ENCODE results near the gene CLIP2. TPM values are rescaled to one million over a fixed set of nuclear protein-coding genes. Genes with fewer than 3 reads are reported as not detected.
"Not testable (repeated sequence)": the region's sequence is repeated elsewhere in the genome, so short reads cannot be mapped to it uniquely, and the experiment has no call there.

The CLIP2 gene
- total RNA-seq, 1 experiment from 2014 or later = 37.9 TPM

DNA sequence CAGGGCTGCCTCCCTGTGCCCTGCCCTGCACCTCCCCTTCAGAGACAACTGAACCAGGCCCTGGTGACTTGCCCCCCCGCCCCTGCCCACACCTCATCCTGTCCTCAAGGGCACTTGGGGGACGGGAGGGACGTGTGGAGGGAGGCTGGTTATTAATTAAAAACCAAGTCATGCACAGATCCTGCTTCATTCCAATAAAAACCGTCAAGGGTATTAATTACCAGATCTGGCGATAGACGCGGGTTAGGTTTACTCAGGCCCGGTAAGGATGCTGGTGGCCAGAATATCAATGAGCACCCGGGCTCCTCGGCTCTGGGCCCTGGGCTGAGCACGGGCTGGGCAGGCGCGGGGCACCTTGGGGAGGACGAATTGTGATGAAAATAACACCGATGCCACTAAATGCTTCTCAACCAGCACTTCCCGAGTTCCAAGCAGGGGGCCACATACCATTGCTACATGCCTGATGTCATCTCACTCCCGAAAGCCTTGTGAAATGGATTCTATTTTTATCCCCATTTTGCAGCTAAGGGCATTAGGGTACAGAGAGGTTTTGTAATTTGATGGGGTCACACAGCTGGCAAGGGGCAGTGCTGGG is 140.0 kb downstream of the CLIP2 start:
- H3K9me3 ChIP-seq (ENCODE audit: insufficient read depth, low read depth) = no peaks in the 10 kb centered on the region
- no peak overlapping the region for H2AFZ ChIP-seq
- no peaks in the 10 kb centered on the region for H3K4me1 ChIP-seq (replicated peaks; ENCODE audit: insufficient read depth)
- POLR2A ChIA-PET (ENCODE audit: unreplicated experiment) = no interaction called here
- no peak for TF ChIP-seq EZH2 (IDR thresholded peaks at IDR 0.05; ENCODE audit: low read depth)
- TF ChIP-seq, protein P1, sequence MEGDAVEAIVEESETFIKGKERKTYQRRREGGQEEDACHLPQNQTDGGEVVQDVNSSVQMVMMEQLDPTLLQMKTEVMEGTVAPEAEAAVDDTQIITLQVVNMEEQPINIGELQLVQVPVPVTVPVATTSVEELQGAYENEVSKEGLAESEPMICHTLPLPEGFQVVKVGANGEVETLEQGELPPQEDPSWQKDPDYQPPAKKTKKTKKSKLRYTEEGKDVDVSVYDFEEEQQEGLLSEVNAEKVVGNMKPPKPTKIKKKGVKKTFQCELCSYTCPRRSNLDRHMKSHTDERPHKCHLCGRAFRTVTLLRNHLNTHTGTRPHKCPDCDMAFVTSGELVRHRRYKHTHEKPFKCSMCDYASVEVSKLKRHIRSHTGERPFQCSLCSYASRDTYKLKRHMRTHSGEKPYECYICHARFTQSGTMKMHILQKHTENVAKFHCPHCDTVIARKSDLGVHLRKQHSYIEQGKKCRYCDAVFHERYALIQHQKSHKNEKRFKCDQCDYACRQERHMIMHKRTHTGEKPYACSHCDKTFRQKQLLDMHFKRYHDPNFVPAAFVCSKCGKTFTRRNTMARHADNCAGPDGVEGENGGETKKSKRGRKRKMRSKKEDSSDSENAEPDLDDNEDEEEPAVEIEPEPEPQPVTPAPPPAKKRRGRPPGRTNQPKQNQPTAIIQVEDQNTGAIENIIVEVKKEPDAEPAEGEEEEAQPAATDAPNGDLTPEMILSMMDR (conservative IDR thresholded peaks at IDR 0.05) = no peak
- no TSS peak for BruUV-seq (replicated peaks)
- no peaks in the 10 kb centered on the region for H3K36me3 ChIP-seq (ENCODE audit: low read depth)
- H4K20me1 ChIP-seq (ENCODE audit: insufficient read depth) = no peaks in the 10 kb centered on the region
- no peak overlapping the region for H3K4me3 ChIP-seq
- no peaks in the 10 kb centered on the region for H3K27me3 ChIP-seq (ENCODE audit: insufficient read depth, low read depth)
- H3K4me2 ChIP-seq = no peak overlapping the region
- H3K79me2 ChIP-seq (ENCODE audit: low read depth) = no peaks in the 10 kb centered on the region
- no peaks in the 10 kb centered on the region for H3K9me2 ChIP-seq (ENCODE audit: insufficient read depth)
- intact Hi-C loops (cut with micrococcal nuclease; ENCODE audit: unreplicated experiment) = loop anchor here (10.0 kb wide), 1 partner anchor 256 kb away; no protein-coding TSS in a partner anchor
- H3F3A ChIP-seq (ENCODE audit: insufficient read depth, low read depth) = no peaks in the 10 kb centered on the region
- no peak overlapping the region for H3K27ac ChIP-seq
- CTCF ChIA-PET = interaction anchor here (0.6 kb wide), 1 partner anchor 41 kb away, joined by 6 read pairs; no protein-coding TSS in a partner anchor
- DNase-seq = no peak

DNA sequence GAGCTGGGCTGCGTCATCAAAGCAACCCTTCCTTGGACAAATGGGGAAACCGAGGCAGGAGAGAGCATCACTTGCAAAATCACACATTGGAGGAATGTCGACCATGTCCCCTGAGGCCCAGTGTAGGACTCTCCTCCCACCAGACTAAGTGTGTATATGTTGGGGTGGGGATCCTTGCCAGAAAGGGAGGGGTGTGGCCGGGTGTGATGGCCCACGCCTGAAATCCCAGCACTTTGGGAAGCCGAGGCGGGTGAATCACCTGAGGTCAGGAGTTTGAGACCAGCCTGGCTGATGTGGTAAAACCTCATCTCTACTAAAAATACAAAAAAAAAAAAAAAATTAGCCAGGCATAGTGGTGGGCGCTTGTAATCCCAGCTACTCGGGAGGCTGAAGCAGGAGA is 141.2 kb downstream of the CLIP2 start:
- DNase-seq; H3K27me3 ChIP-seq (ENCODE audit: insufficient read depth, low read depth); H2AFZ ChIP-seq; H3K4me3 ChIP-seq; BruUV-seq (replicated peaks); H3K9me2 ChIP-seq (ENCODE audit: insufficient read depth); H3K4me1 ChIP-seq (replicated peaks; ENCODE audit: insufficient read depth); intact Hi-C loops (cut with micrococcal nuclease; ENCODE audit: unreplicated experiment); POLR2A ChIA-PET (ENCODE audit: unreplicated experiment); H4K20me1 ChIP-seq (ENCODE audit: insufficient read depth); H3K36me3 ChIP-seq (ENCODE audit: low read depth); H3K79me2 ChIP-seq (ENCODE audit: low read depth); H3K9me3 ChIP-seq (ENCODE audit: insufficient read depth, low read depth); CTCF ChIA-PET; H3F3A ChIP-seq (ENCODE audit: insufficient read depth, low read depth); H3K4me2 ChIP-seq; H3K27ac ChIP-seq: not testable (repeated sequence)

DNA sequence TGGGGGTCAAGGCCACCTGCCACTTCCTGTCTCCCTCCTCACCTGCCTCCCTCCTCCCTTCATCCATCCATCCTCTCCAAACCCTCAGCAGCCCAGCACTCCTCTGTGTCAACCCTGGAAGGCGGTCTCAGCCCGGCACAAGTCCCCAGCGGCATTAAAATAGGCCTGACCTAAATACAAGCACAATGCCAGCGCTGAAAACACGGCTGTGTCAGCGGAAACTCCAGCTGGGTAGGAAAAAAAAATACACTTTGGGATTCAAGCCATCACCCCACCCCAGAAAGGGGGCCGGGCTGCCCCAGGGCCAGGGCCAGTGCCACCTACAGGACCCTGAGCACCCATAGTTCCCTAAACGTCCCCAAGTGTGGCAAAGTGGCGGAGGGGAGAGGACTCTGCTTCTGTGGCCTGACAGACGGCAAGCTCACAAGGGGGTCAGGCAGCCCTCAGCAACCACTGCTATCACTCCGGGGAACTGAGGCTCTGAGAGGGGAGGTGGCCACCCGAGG is 141.8 kb downstream of the CLIP2 start:
- no peak for TF ChIP-seq EZH2 (IDR thresholded peaks at IDR 0.05; ENCODE audit: low read depth)
- TF ChIP-seq, protein P1 (conservative IDR thresholded peaks at IDR 0.05) = no peak
- no peaks in the 10 kb centered on the region for H3K4me1 ChIP-seq (replicated peaks; ENCODE audit: insufficient read depth)
- H3K4me3 ChIP-seq = no peak overlapping the region
- no peaks in the 10 kb centered on the region for H3F3A ChIP-seq (ENCODE audit: insufficient read depth, low read depth)
- BruUV-seq (replicated peaks) = no TSS peak
- ChIA-PET POLR2A (ENCODE audit: unreplicated experiment) (interaction anchor here (0.7 kb wide), 1 partner anchor 53 kb away, joined by 15 read pairs; no protein-coding TSS in a partner anchor), CTCF (no interaction called here)
- H3K36me3 ChIP-seq (ENCODE audit: low read depth) = no peaks in the 10 kb centered on the region
- no peaks in the 10 kb centered on the region for H4K20me1 ChIP-seq (ENCODE audit: insufficient read depth)
- no peak overlapping the region for H3K27ac ChIP-seq
- no peaks in the 10 kb centered on the region for H3K27me3 ChIP-seq (ENCODE audit: insufficient read depth, low read depth)
- H2AFZ ChIP-seq = no peak overlapping the region
- no peaks in the 10 kb centered on the region for H3K9me2 ChIP-seq (ENCODE audit: insufficient read depth)
- no peaks in the 10 kb centered on the region for H3K79me2 ChIP-seq (ENCODE audit: low read depth)
- no peak for DNase-seq
- intact Hi-C loops (cut with micrococcal nuclease; ENCODE audit: unreplicated experiment) = no loop called here
- H3K9me3 ChIP-seq (ENCODE audit: insufficient read depth, low read depth) = no peaks in the 10 kb centered on the region
- no peak overlapping the region for H3K4me2 ChIP-seq

DNA sequence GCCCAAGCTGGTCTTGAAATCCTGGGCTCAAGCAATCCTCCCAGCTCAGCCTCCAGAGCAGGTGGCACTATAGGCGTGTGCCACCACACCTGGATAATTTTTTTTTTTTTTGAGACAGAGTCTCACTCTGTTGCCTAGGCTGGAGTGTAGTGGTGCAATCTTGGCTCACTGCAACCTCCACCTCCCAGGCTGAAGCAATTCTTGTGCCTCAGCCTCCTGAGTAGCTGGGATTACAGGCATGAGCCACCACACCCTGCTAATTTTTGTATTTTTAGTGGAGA is 148.0 kb downstream of the CLIP2 start:
- H3F3A ChIP-seq (ENCODE audit: insufficient read depth, low read depth); H3K4me1 ChIP-seq (replicated peaks; ENCODE audit: insufficient read depth); DNase-seq; H3K4me3 ChIP-seq; intact Hi-C loops (cut with micrococcal nuclease; ENCODE audit: unreplicated experiment); H3K4me2 ChIP-seq; H3K27me3 ChIP-seq (ENCODE audit: insufficient read depth, low read depth); H3K9me3 ChIP-seq (ENCODE audit: insufficient read depth, low read depth); CTCF ChIA-PET; POLR2A ChIA-PET (ENCODE audit: unreplicated experiment); H3K27ac ChIP-seq; H3K79me2 ChIP-seq (ENCODE audit: low read depth); H4K20me1 ChIP-seq (ENCODE audit: insufficient read depth); H2AFZ ChIP-seq; H3K9me2 ChIP-seq (ENCODE audit: insufficient read depth); H3K36me3 ChIP-seq (ENCODE audit: low read depth); BruUV-seq (replicated peaks): not testable (repeated sequence)

Data from PC-9 (cell line).